GM19455 (cell line): ENCODE measurements around the gene TTLL7.

ENCODE experiments used
- ATAC-seq: cut with Tn5 transposase; IDR thresholded peaks from one replicate; pipeline ENCODE4 v1.9.1; 2021; ENCODE audit not compliant: unreplicated experiment

The TTLL7 gene

GRCh38 chr1:83883979-83884378, 115.0 kb downstream of the TTLL7 start:
- no peak for ATAC-seq

GRCh38 chr1:83882906-83883305, 116.0 kb downstream of the TTLL7 start:
- ATAC-seq, result no peak

GRCh38 chr1:83872515-83872914, 126.4 kb downstream of the TTLL7 start:
- ATAC-seq, result no peak

GRCh38 chr1:83864991-83865390, 133.9 kb downstream of the TTLL7 start:
- no peak for ATAC-seq

GRCh38 chr1:83860490-83861221, 138.3 kb downstream of the TTLL7 start:
- ATAC-seq, result peak; percentile 92

- no peak for ATAC-seq
Observed at GRCh38 chr1:83857716-83858115, 141.2 kb downstream of the TTLL7 start.

GRCh38 chr1:83857103-83857502, 141.8 kb downstream of the TTLL7 start:
- ATAC-seq, result no peak

- no peak for ATAC-seq
Observed at GRCh38 chr1:83856381-83856780, 142.6 kb downstream of the TTLL7 start.

- ATAC-seq, result no peak
Observed at GRCh38 chr1:83854456-83854855, 144.5 kb downstream of the TTLL7 start.

GRCh38 chr1:83850834-83851233, 148.1 kb downstream of the TTLL7 start:
- no peak for ATAC-seq

GRCh38 chr1:83849191-83850061, 149.5 kb downstream of the TTLL7 start:
- ATAC-seq, result no peak

GRCh38 chr1:83846138-83846537, 152.8 kb downstream of the TTLL7 start:
- ATAC-seq, result no peak

- ATAC-seq, result no peak
Observed at GRCh38 chr1:83845437-83846071, 153.4 kb downstream of the TTLL7 start.

GRCh38 chr1:83844546-83844945, 154.4 kb downstream of the TTLL7 start:
- no peak for ATAC-seq

GRCh38 chr1:83839566-83840173, 159.3 kb downstream of the TTLL7 start:
- no peak for ATAC-seq

- ATAC-seq, result no peak
Observed at GRCh38 chr1:83838573-83838972, 160.4 kb downstream of the TTLL7 start.

GRCh38 chr1:83836543-83836942, 162.4 kb downstream of the TTLL7 start:
- no peak for ATAC-seq

GRCh38 chr1:83834621-83835264, 164.2 kb downstream of the TTLL7 start:
- ATAC-seq, result no peak

- no peak for ATAC-seq
Observed at GRCh38 chr1:83832194-83832593, 166.7 kb downstream of the TTLL7 start.

- ATAC-seq, result no peak
Observed at GRCh38 chr1:83829106-83829505, 169.8 kb downstream of the TTLL7 start.

GRCh38 chr1:83828456-83828855, 170.5 kb downstream of the TTLL7 start:
- ATAC-seq, result no peak
